Measurements from ENCODE around the gene RPL22. TPM values are rescaled to one million over a fixed set of nuclear protein-coding genes. Genes with fewer than 3 reads are reported as not detected.

RPL22 gene
- total RNA-seq, 5 donors from 2014 or later (not counting 1 experiment from before 2014, with no cell fraction given): 448 to 621 (median 462) TPM

GRCh38 chr1:6241107-6241886, 41.9 kb upstream of the RPL22 start:
- Histone ChIP-seq H3K9me3 (no peaks in the 10 kb centered on the region), H3K27me3 (replicated peaks in 1 of 2; ENCODE audit: control insufficient read depth in 2 of 2, extremely low read depth in 1 of 2, insufficient read depth in 2 of 2, low read length in 1 of 2) (peaks cover 18 to 78% of the 10 kb centered on the region in 2 experiments), H3K36me3 (ENCODE audit: control insufficient read depth in 2 of 2, extremely low read depth in 1 of 2, insufficient read depth in 1 of 2, low read length in 1 of 2) (no peaks in the 10 kb centered on the region), H3K4me3 (ENCODE audit: control insufficient read depth in 1 of 2, extremely low read depth in 1 of 2, low read length in 1 of 2) (no peak overlapping the region), H3K4me1 (ENCODE audit: control insufficient read depth in 1 of 2, extremely low read depth in 1 of 2, insufficient read depth in 2 of 2, low read length in 2 of 2) (peaks cover 3 to 28% of the 10 kb centered on the region in 2 experiments), H3K27ac (ENCODE audit: low read length) (no peak overlapping the region)
- Mint-ChIP-seq H3K9me3 (no peaks in the 10 kb centered on the region), H3K27me3 (peaks cover 32 to 54% of the 10 kb centered on the region in 2 donors), H3K27ac (no peak overlapping the region), H3K36me3 (no peaks in the 10 kb centered on the region), H3K4me1 (peaks cover 5 to 10% (median 8%) of the 10 kb centered on the region in 3 donors), H3K4me3 (peak overlapping the region in 1 of 3 donors; percentile 42)
- DNase-seq (no peak), ATAC-seq (replicated peaks in 1 of 4) (no peak)
- 15% methylated on average over 28 of the region's 33 CpGs for WGBS (ENCODE audit: insufficient coverage)
- CTCF ChIA-PET: no interaction called here
- POLR2A ChIA-PET: no interaction called here

GRCh38 chr1:6239950-6240768, 40.8 kb upstream of the RPL22 start:
- Histone ChIP-seq H3K4me3 (ENCODE audit: control insufficient read depth in 1 of 2, extremely low read depth in 1 of 2, low read length in 1 of 2) (no peak overlapping the region), H3K9me3 (no peaks in the 10 kb centered on the region), H3K4me1 (ENCODE audit: control insufficient read depth in 1 of 2, extremely low read depth in 1 of 2, insufficient read depth in 2 of 2, low read length in 2 of 2) (peaks cover 3 to 22% of the 10 kb centered on the region in 2 experiments), H3K27me3 (replicated peaks in 1 of 2; ENCODE audit: control insufficient read depth in 2 of 2, extremely low read depth in 1 of 2, insufficient read depth in 2 of 2, low read length in 1 of 2) (peaks cover 18 to 67% of the 10 kb centered on the region in 2 experiments), H3K27ac (ENCODE audit: low read length) (no peak overlapping the region), H3K36me3 (ENCODE audit: control insufficient read depth in 2 of 2, extremely low read depth in 1 of 2, insufficient read depth in 1 of 2, low read length in 1 of 2) (no peaks in the 10 kb centered on the region)
- Mint-ChIP-seq H3K27ac (no peak overlapping the region), H3K9me3 (no peaks in the 10 kb centered on the region), H3K36me3 (no peaks in the 10 kb centered on the region), H3K27me3 (peaks cover 32 to 51% of the 10 kb centered on the region in 2 donors), H3K4me1 (peaks cover 5 to 13% (median 8%) of the 10 kb centered on the region in 3 donors), H3K4me3 (no peak overlapping the region)
- DNase-seq: no peak
- no peak for ATAC-seq (replicated peaks in 1 of 4)
- ChIA-PET POLR2A (interaction anchor here in 1 of 2 donors (0.6 kb wide), 1 partner anchor 122 kb away, joined by 8 read pairs; no protein-coding TSS in a partner anchor), CTCF (interaction anchor here in 1 of 2 donors (0.7 kb wide), 1 partner anchor 1652 kb away, joined by 3 read pairs; no protein-coding TSS in a partner anchor)
- 43% methylated on average over 8 of the region's 17 CpGs for WGBS (ENCODE audit: insufficient coverage)

GRCh38 chr1:6239213-6239752, 39.9 kb upstream of the RPL22 start:
- no peak overlapping the region for H3K4me3 ChIP-seq (ENCODE audit: control insufficient read depth in 1 of 2, extremely low read depth in 1 of 2, low read length in 1 of 2)
- CTCF ChIA-PET: interaction anchor here in 1 of 2 donors (0.7 kb wide), 1 partner anchor 26 kb away, joined by 5 read pairs; no protein-coding TSS in a partner anchor
- no peaks in the 10 kb centered on the region for H3K9me3 ChIP-seq
- no peak overlapping the region for H3K4me3 Mint-ChIP-seq
- no peak overlapping the region for H3K27ac ChIP-seq (ENCODE audit: low read length)
- POLR2A ChIA-PET: interaction anchor here in 1 of 2 donors (0.6 kb wide), 1 partner anchor 123 kb away, joined by 8 read pairs; no protein-coding TSS in a partner anchor
- peaks cover 29 to 47% of the 10 kb centered on the region in 2 donors for H3K27me3 Mint-ChIP-seq
- no peaks in the 10 kb centered on the region for H3K9me3 Mint-ChIP-seq
- no peak for ATAC-seq (replicated peaks in 1 of 4)
- peak overlapping the region in 1 of 2 donors; percentile 36 for H3K27ac Mint-ChIP-seq
- 48% methylated on average over 2 of the region's 7 CpGs for WGBS (ENCODE audit: insufficient coverage)
- H3K36me3 Mint-ChIP-seq: no peaks in the 10 kb centered on the region
- no peak for DNase-seq
- H3K4me1 Mint-ChIP-seq: peaks cover 13 to 19% (median 14%) of the 10 kb centered on the region in 3 donors
- H3K27me3 ChIP-seq (replicated peaks in 1 of 2; ENCODE audit: control insufficient read depth in 2 of 2, extremely low read depth in 1 of 2, insufficient read depth in 2 of 2, low read length in 1 of 2): peaks cover 18 to 60% of the 10 kb centered on the region in 2 experiments
- peaks cover 8 to 24% of the 10 kb centered on the region in 2 experiments for H3K4me1 ChIP-seq (ENCODE audit: control insufficient read depth in 1 of 2, extremely low read depth in 1 of 2, insufficient read depth in 2 of 2, low read length in 2 of 2)
- H3K36me3 ChIP-seq (ENCODE audit: control insufficient read depth in 2 of 2, extremely low read depth in 1 of 2, insufficient read depth in 1 of 2, low read length in 1 of 2): no peaks in the 10 kb centered on the region

GRCh38 chr1:6237093-6237492, 37.7 kb upstream of the RPL22 start:
- peaks cover 9 to 42% of the 10 kb centered on the region in 2 experiments for H3K27me3 ChIP-seq (replicated peaks in 1 of 2; ENCODE audit: control insufficient read depth in 2 of 2, extremely low read depth in 1 of 2, insufficient read depth in 2 of 2, low read length in 1 of 2)
- Mint-ChIP-seq H3K27me3 (peaks cover 20 to 33% of the 10 kb centered on the region in 2 donors), H3K27ac (no peak overlapping the region), H3K9me3 (no peaks in the 10 kb centered on the region), H3K36me3 (peaks cover 7% of the 10 kb centered on the region), H3K4me1 (peaks cover 18 to 31% (median 21%) of the 10 kb centered on the region in 3 donors), H3K4me3 (peak overlapping the region; percentile 36 to 84 (median 55))
- ATAC-seq (replicated peaks in 1 of 4) (no peak), DNase-seq (no peak)
- WGBS (ENCODE audit: insufficient coverage): 100% methylated on average over 1 of the region's 4 CpGs
- H3K4me1 ChIP-seq (ENCODE audit: control insufficient read depth in 1 of 2, extremely low read depth in 1 of 2, insufficient read depth in 2 of 2, low read length in 2 of 2): peaks cover 7 to 25% of the 10 kb centered on the region in 2 experiments
- H3K27ac ChIP-seq (ENCODE audit: low read length): no peak overlapping the region
- CTCF ChIA-PET: no interaction called here
- H3K4me3 ChIP-seq (ENCODE audit: control insufficient read depth in 1 of 2, extremely low read depth in 1 of 2, low read length in 1 of 2): no peak overlapping the region
- H3K36me3 ChIP-seq (ENCODE audit: control insufficient read depth in 2 of 2, extremely low read depth in 1 of 2, insufficient read depth in 1 of 2, low read length in 1 of 2): peaks cover 2 to 14% of the 10 kb centered on the region in 2 donors
- no peaks in the 10 kb centered on the region for H3K9me3 ChIP-seq
- POLR2A ChIA-PET: interaction anchor here in 1 of 2 donors (0.6 kb wide), 1 partner anchor 1514 kb away, joined by 3 read pairs; no protein-coding TSS in a partner anchor

- H3K27ac ChIP-seq (ENCODE audit: low read length): no peak overlapping the region
- H3K4me3 Mint-ChIP-seq: peak overlapping the region; percentile 82 to 88 (median 84)
- ChIA-PET POLR2A (interaction anchor here in 1 of 2 donors (0.6 kb wide), 1 partner anchor 376 kb away, joined by 5 read pairs; no protein-coding TSS in a partner anchor), CTCF (interaction anchor here (0.6 to 1.1 kb wide), 3 partner anchors 9 to 468 kb away, joined by 3 to 4 read pairs (median 3); partner anchors contain the start of gene NOL9 (in 1 of the 2))
- H3K4me1 Mint-ChIP-seq: peaks cover 10 to 24% (median 17%) of the 10 kb centered on the region in 3 donors
- peak overlapping the region; percentile 55 to 85 for H3K4me3 ChIP-seq (ENCODE audit: control insufficient read depth in 1 of 2, extremely low read depth in 1 of 2, low read length in 1 of 2)
- peak overlapping the region; percentile 66 to 69 for H3K27ac Mint-ChIP-seq
- H3K36me3 ChIP-seq (ENCODE audit: control insufficient read depth in 2 of 2, extremely low read depth in 1 of 2, insufficient read depth in 1 of 2, low read length in 1 of 2): peaks cover 2 to 27% of the 10 kb centered on the region in 2 donors
- no peaks in the 10 kb centered on the region for H3K9me3 Mint-ChIP-seq
- ATAC-seq (replicated peaks in 1 of 4) (peak in 3 of 4 experiments; percentile 17 to 24 (median 23)), DNase-seq (peak in 5 of 35 experiments; percentile 12 to 30 (median 15))
- peaks cover 5 to 24% of the 10 kb centered on the region in 2 experiments for H3K27me3 ChIP-seq (replicated peaks in 1 of 2; ENCODE audit: control insufficient read depth in 2 of 2, extremely low read depth in 1 of 2, insufficient read depth in 2 of 2, low read length in 1 of 2)
- H3K4me1 ChIP-seq (ENCODE audit: control insufficient read depth in 1 of 2, extremely low read depth in 1 of 2, insufficient read depth in 2 of 2, low read length in 2 of 2): peaks cover 6 to 18% of the 10 kb centered on the region in 2 experiments
- H3K36me3 Mint-ChIP-seq: peaks cover 10% of the 10 kb centered on the region
- no peaks in the 10 kb centered on the region for H3K9me3 ChIP-seq
- peaks cover 12 to 19% of the 10 kb centered on the region in 2 donors for H3K27me3 Mint-ChIP-seq
- under 1% methylated on average over 27 of the region's 30 CpGs for WGBS (ENCODE audit: insufficient coverage)
Observed at GRCh38 chr1:6235296-6235677, 35.9 kb upstream of the RPL22 start.

Measured in T-cell (primary cell).